ENCODE data around the gene CDC42BPG. TPM values are rescaled to one million over a fixed set of nuclear protein-coding genes. Genes with fewer than 3 reads are reported as not detected.

Gene CDC42BPG
- total RNA-seq, 1 donor from 2014 or later = under 0.01 TPM

- Histone ChIP-seq H3K27ac (ENCODE audit: low read depth, low read length) (no peak overlapping the region), H3K4me1 (ENCODE audit: control insufficient read depth in 3 of 3, insufficient read depth in 3 of 3, low read length in 3 of 3) (peaks cover 9 to 17% (median 15%) of the 10 kb centered on the region in 3 donors), H3K36me3 (ENCODE audit: control insufficient read depth in 3 of 3, insufficient read depth in 3 of 3, low read length in 3 of 3) (no peaks in the 10 kb centered on the region)
These were observed 645 bp downstream of the CDC42BPG start for GRCh38 chr11:64843686-64844329.

GRCh38 chr11:64842851-64843685 lies 1.4 kb downstream of the CDC42BPG start:
- Histone ChIP-seq H3K4me1 (ENCODE audit: control insufficient read depth in 3 of 3, insufficient read depth in 3 of 3, low read length in 3 of 3) (peaks cover 3 to 9% (median 8%) of the 10 kb centered on the region in 3 donors), H3K36me3 (ENCODE audit: control insufficient read depth in 3 of 3, insufficient read depth in 3 of 3, low read length in 3 of 3) (no peaks in the 10 kb centered on the region), H3K9ac (ENCODE audit: low read depth in 1 of 3, low read length in 3 of 3) (no peak overlapping the region), H3K4me3 (ENCODE audit: low read length in 3 of 3) (no peak overlapping the region), H3K27me3 (ENCODE audit: control insufficient read depth in 3 of 3, insufficient read depth in 3 of 3, low read length in 3 of 3) (peaks cover 0 to 3% (median 0%) of the 10 kb centered on the region in 3 donors), H3K9me3 (ENCODE audit: control insufficient read depth in 3 of 3, low read length in 3 of 3) (no peaks in the 10 kb centered on the region), H3K27ac (ENCODE audit: low read depth, low read length) (no peak overlapping the region)

More at GRCh38 chr11:64843686-64844329, 645 bp downstream of the CDC42BPG start:
- no peak overlapping the region for H3K4me3 ChIP-seq (ENCODE audit: low read length in 3 of 3)
- no peak overlapping the region for H3K9ac ChIP-seq (ENCODE audit: low read depth in 1 of 3, low read length in 3 of 3)
- H3K9me3 ChIP-seq (ENCODE audit: control insufficient read depth in 3 of 3, low read length in 3 of 3) = no peaks in the 10 kb centered on the region
- H3K27me3 ChIP-seq (ENCODE audit: control insufficient read depth in 3 of 3, insufficient read depth in 3 of 3, low read length in 3 of 3) = peaks cover 0 to 3% (median 0%) of the 10 kb centered on the region in 3 donors

- Histone ChIP-seq H3K9ac (ENCODE audit: low read depth in 1 of 3, low read length in 3 of 3) (peak overlapping the region in 2 of 3 donors; percentile 32 to 33), H3K36me3 (ENCODE audit: control insufficient read depth in 3 of 3, insufficient read depth in 3 of 3, low read length in 3 of 3) (no peaks in the 10 kb centered on the region), H3K4me1 (ENCODE audit: control insufficient read depth in 3 of 3, insufficient read depth in 3 of 3, low read length in 3 of 3) (peaks cover 2 to 6% (median 2%) of the 10 kb centered on the region in 3 donors), H3K4me3 (ENCODE audit: low read length in 3 of 3) (no peak overlapping the region), H3K9me3 (ENCODE audit: control insufficient read depth in 3 of 3, low read length in 3 of 3) (no peaks in the 10 kb centered on the region), H3K27me3 (ENCODE audit: control insufficient read depth in 3 of 3, insufficient read depth in 3 of 3, low read length in 3 of 3) (peaks cover 0 to 3% (median 0%) of the 10 kb centered on the region in 3 donors), H3K27ac (ENCODE audit: low read depth, low read length) (no peak overlapping the region)
These were observed 2.1 kb downstream of the CDC42BPG start for GRCh38 chr11:64842366-64842759.

- H3K4me1 ChIP-seq (ENCODE audit: control insufficient read depth in 3 of 3, insufficient read depth in 3 of 3, low read length in 3 of 3) = peaks cover 0 to 3% (median 0%) of the 10 kb centered on the region in 3 donors
- peak overlapping the region in 2 of 3 donors; percentile 32 to 33 for H3K9ac ChIP-seq (ENCODE audit: low read depth in 1 of 3, low read length in 3 of 3)
- H3K36me3 ChIP-seq (ENCODE audit: control insufficient read depth in 3 of 3, insufficient read depth in 3 of 3, low read length in 3 of 3) = no peaks in the 10 kb centered on the region
- H3K27me3 ChIP-seq (ENCODE audit: control insufficient read depth in 3 of 3, insufficient read depth in 3 of 3, low read length in 3 of 3) = peaks cover 0 to 3% (median 0%) of the 10 kb centered on the region in 3 donors
- H3K4me3 ChIP-seq (ENCODE audit: low read length in 3 of 3) = no peak overlapping the region
- no peak overlapping the region for H3K27ac ChIP-seq (ENCODE audit: low read depth, low read length)
- no peaks in the 10 kb centered on the region for H3K9me3 ChIP-seq (ENCODE audit: control insufficient read depth in 3 of 3, low read length in 3 of 3)
These were observed 2.7 kb downstream of the CDC42BPG start for GRCh38 chr11:64841592-64842365.

- no peak overlapping the region for H3K4me3 ChIP-seq (ENCODE audit: low read length in 3 of 3)
- no peak overlapping the region for H3K27ac ChIP-seq (ENCODE audit: low read depth, low read length)
- peak overlapping the region in 1 of 3 donors; percentile 8 for H3K9ac ChIP-seq (ENCODE audit: low read depth in 1 of 3, low read length in 3 of 3)
- H3K9me3 ChIP-seq (ENCODE audit: control insufficient read depth in 3 of 3, low read length in 3 of 3) = no peaks in the 10 kb centered on the region
- peaks cover 0 to 3% (median 0%) of the 10 kb centered on the region in 3 donors for H3K27me3 ChIP-seq (ENCODE audit: control insufficient read depth in 3 of 3, insufficient read depth in 3 of 3, low read length in 3 of 3)
- H3K36me3 ChIP-seq (ENCODE audit: control insufficient read depth in 3 of 3, insufficient read depth in 3 of 3, low read length in 3 of 3) = no peaks in the 10 kb centered on the region
- peaks cover 0 to 3% (median 0%) of the 10 kb centered on the region in 3 donors for H3K4me1 ChIP-seq (ENCODE audit: control insufficient read depth in 3 of 3, insufficient read depth in 3 of 3, low read length in 3 of 3)
These were observed 4.3 kb downstream of the CDC42BPG start for GRCh38 chr11:64839887-64840782.

- Histone ChIP-seq H3K9me3 (ENCODE audit: control insufficient read depth in 3 of 3, low read length in 3 of 3) (no peaks in the 10 kb centered on the region), H3K27me3 (ENCODE audit: control insufficient read depth in 3 of 3, insufficient read depth in 3 of 3, low read length in 3 of 3) (peaks cover 0 to 3% (median 0%) of the 10 kb centered on the region in 3 donors), H3K27ac (ENCODE audit: low read depth, low read length) (no peak overlapping the region), H3K36me3 (ENCODE audit: control insufficient read depth in 3 of 3, insufficient read depth in 3 of 3, low read length in 3 of 3) (no peaks in the 10 kb centered on the region), H3K9ac (ENCODE audit: low read depth in 1 of 3, low read length in 3 of 3) (peak overlapping the region in 1 of 3 donors; percentile 8), H3K4me1 (ENCODE audit: control insufficient read depth in 3 of 3, insufficient read depth in 3 of 3, low read length in 3 of 3) (peaks cover 0 to 3% (median 0%) of the 10 kb centered on the region in 3 donors), H3K4me3 (ENCODE audit: low read length in 3 of 3) (no peak overlapping the region)
These were observed 5.1 kb downstream of the CDC42BPG start for GRCh38 chr11:64839335-64839734.

- Histone ChIP-seq H3K27me3 (ENCODE audit: control insufficient read depth in 3 of 3, insufficient read depth in 3 of 3, low read length in 3 of 3) (peaks cover 0 to under 1% (median 0%) of the 10 kb centered on the region in 3 donors), H3K4me3 (ENCODE audit: low read length in 3 of 3) (no peak overlapping the region), H3K27ac (ENCODE audit: low read depth, low read length) (no peak overlapping the region), H3K36me3 (ENCODE audit: control insufficient read depth in 3 of 3, insufficient read depth in 3 of 3, low read length in 3 of 3) (no peaks in the 10 kb centered on the region), H3K9ac (ENCODE audit: low read depth in 1 of 3, low read length in 3 of 3) (no peak overlapping the region), H3K9me3 (ENCODE audit: control insufficient read depth in 3 of 3, low read length in 3 of 3) (no peaks in the 10 kb centered on the region), H3K4me1 (ENCODE audit: control insufficient read depth in 3 of 3, insufficient read depth in 3 of 3, low read length in 3 of 3) (no peaks in the 10 kb centered on the region)
These were observed 5.7 kb downstream of the CDC42BPG start for GRCh38 chr11:64838600-64839334.

GRCh38 chr11:64837887-64838351 lies 6.5 kb downstream of the CDC42BPG start:
- Histone ChIP-seq H3K4me3 (ENCODE audit: low read length in 3 of 3) (no peak overlapping the region), H3K9ac (ENCODE audit: low read depth in 1 of 3, low read length in 3 of 3) (no peak overlapping the region), H3K27ac (ENCODE audit: low read depth, low read length) (no peak overlapping the region), H3K4me1 (ENCODE audit: control insufficient read depth in 3 of 3, insufficient read depth in 3 of 3, low read length in 3 of 3) (no peaks in the 10 kb centered on the region), H3K27me3 (ENCODE audit: control insufficient read depth in 3 of 3, insufficient read depth in 3 of 3, low read length in 3 of 3) (no peaks in the 10 kb centered on the region), H3K9me3 (ENCODE audit: control insufficient read depth in 3 of 3, low read length in 3 of 3) (no peaks in the 10 kb centered on the region), H3K36me3 (ENCODE audit: control insufficient read depth in 3 of 3, insufficient read depth in 3 of 3, low read length in 3 of 3) (no peaks in the 10 kb centered on the region)

Measured in skeletal muscle tissue (tissue), 4 donors.